Glomerular visceral epithelial cell (primary cell): ENCODE measurements around the gene BPGM.
A peak's percentile ranks its signal among the peaks of the same experiment; 100 is the strongest.
"Not testable (repeated sequence)": the region's sequence is repeated elsewhere in the genome, so short reads cannot be mapped to it uniquely, and the experiment has no call there.

ENCODE experiments used
- DNase-seq: peaks from one replicate; pipeline ENCODE4 v3.0.0-alpha.2; 2016; ENCODE audit errors: extremely low spot score

BPGM gene

DNA sequence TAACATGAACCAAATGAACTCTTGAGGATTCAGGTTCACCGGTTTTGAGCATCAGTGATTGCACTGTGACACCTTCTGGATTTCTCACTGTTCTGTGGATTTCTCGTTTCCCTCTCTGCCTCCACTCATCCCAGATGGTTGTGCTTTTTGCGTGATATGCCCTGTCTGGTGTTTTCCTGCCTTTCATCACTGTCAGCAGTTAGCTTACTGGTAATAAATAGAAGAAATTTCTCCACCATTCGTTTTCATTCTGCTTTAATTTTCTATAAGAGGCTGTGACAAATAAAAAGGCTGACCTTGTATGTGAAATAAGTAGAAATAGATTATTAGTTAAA is 16.2 kb downstream of the BPGM start:
- DNase-seq, result no peak

DNA sequence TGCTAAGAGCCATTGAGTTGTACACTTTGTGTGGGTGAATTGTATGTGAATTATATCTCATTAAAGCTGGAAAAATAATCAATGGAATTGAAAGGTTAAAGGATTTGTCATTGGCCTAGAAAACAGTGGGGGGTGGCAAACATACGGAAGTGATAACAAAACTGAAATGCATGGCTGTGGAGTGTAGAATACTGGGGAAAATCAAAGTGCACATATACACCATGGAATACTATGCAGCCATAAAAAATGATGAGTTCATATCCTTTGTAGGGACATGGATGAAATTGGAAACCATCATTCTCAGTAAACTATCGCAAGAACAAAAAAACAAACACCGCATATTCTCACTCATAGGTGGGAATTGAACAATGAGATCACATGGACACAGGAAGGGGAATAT is 18.4 kb downstream of the BPGM start:
- not testable (repeated sequence) for DNase-seq

DNA sequence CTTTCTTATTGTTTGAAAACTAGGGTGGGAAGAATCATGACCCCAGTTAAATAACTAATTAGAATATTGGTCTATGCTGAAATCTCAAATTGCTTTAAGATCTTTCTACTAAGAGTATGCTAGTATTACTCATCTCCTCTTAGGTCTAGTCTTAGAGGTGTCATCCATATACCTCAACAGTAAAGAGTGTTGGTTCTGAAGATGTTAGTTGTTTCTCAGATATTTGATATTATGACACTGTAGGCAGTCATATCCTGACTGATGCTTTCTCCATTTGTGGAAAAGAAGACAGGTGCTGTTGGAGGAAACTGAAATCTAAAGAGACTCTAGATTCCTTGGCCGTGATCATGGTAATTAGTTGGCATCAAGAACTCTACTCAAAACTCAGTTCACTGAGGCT is 21.2 kb downstream of the BPGM start:
- DNase-seq, result no peak

DNA sequence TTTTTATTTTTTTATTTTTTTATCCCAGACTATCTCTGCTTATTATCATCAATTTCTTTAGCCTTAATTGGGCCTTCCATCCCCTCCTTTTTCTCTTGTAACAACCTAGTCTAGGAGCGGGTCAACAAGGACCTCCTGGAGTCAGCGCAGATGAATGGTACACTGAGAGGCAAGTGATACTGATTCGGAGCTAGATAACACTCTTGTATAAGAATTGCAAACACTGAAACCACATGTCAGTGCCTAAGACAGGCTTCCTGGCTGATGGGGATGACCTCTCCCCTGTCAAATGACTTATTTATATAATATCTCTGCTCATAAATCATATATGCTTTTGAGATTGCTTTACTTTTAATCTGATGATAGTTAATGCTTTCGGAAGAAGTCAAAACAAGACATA is 22.7 kb downstream of the BPGM start:
- no peak for DNase-seq

DNA sequence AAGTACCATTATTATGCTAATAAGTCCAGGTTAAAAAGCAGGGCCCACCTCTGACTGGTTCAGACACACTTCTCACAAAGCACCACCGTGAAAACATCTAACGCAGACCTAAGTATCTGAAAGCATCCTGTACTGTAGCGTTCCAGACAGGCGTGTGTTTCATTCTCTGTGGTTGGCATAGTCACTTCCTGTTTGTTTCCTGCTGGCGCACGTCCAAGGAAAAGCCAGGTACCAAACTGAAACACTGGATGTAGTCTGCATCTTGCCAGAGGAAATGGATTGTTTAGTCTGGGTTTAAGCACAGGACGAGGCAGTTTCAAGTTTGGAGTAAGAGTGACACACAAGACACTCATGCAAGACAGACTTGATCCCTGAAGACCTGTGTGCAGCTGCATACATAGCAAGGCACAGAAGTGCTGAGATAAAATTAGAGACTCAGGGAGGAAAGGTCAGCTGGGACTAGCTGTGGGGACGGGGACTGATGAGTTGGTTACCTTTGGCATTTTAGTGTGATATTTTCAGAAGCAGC is 23.3 kb downstream of the BPGM start:
- peak; percentile 89 for DNase-seq

DNA sequence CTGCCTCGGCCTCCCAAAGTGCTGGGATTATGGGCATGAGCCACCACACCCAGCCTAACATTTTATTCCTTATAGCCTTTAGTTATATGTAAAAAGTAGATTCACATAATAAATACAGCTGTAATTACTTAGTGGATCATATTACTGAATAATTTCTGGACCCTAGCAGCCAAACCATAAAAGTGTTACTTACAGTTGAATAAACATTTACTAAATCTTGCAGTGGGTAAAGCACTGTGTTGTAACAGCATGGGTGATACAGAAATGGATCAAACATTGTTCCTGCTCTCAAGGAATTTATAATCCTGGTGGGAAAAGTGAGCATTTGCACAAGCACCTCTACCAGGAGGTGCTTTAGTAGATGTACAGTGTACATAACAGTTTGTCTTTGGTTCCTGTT is 25.0 kb downstream of the BPGM start:
- no peak for DNase-seq

DNA sequence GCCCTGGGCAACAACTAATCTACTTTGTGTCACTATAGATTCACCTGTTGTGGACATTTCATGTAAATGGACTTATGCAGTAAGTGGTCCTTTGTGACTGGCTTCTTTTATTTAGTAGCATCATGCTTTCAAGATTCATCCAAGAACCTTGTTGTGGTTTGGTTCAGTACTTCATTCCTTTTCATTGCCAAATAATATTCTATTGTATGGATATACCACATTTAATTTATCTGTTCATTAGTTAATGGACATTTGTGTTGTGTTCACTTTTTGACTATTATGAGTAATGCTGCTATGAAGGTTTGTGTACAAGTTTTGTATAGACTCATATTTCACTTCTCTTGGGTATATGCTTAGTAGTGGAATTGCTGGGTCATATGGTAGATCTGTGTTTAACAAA is 27.8 kb downstream of the BPGM start:
- DNase-seq, result no peak

DNA sequence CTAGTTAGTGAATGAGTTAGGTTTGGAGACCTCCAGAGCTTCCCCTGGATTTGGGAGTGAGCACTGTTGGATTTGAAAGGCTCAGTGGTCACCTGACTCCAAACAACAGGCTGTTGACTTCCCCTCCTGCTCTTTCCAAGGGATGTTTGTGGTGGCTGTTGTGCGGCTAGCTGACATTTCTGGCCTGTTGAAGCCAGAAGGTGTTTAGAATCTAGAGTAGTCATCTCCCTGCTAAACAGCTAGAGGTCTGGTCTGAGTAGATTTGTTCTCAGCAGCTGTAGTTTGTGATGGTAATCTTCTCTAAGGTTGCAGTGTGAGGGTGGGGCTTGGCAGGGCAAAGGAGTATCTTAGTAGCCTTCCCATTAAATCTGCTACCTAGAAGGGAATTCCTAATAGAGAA is 30.1 kb downstream of the BPGM start:
- DNase-seq, result no peak

DNA sequence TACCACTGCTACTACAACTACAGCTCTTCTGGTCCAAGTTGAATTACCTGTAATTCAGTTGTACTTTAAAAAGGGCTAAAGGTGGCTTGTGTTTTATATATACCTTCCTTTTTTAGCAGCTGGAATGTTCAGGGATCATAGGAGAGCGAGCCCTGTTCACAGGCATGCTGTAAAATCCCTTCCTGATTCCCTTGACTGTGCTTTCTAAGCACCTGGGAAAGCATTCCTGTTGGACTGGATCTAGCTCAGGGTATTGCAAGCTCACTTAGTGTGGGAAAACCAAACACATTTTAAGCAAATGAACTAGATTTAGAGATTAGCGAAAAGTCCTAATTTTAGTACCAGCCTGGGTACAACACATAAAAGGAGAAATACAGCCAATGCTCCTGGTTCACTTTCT is 31.5 kb downstream of the BPGM start:
- no peak for DNase-seq

DNA sequence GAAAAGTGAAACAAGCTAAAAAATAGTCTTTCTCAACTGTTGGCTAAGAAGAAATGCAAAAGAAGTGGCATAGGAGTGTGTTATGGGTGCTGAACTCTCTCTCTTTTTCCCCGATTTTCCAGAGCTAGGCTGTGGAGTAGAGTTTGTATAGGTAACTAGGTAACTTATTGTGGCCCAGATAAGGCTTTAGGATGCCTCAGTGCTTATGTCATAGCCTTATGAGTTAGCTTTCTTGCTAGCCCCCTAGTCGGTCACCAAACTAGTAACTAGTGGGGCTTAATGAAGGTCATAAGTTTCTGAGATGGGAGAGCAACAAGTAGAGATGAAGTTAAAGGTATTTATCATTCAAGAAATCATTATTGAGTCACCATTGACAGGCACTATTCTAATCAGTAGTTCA is 32.4 kb downstream of the BPGM start:
- DNase-seq, result no peak

DNA sequence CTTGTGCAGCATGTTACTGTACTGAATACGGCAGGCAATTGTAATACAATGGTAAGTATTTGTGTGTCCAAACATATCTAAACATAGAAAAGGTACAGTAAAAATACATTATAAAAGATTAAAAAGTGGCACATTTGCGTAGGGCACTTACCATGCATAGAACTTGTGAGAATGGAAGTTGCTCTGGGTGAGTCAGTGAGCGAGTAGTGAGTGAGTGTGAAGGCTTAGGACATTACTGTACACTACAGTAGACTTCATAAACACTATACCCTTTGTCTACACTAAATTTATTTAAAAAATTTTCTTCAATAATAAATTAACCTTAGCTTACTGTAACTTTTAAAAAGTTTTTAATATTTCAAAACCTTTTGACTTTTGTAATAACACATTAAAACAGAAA is 37.5 kb downstream of the BPGM start:
- no peak for DNase-seq

DNA sequence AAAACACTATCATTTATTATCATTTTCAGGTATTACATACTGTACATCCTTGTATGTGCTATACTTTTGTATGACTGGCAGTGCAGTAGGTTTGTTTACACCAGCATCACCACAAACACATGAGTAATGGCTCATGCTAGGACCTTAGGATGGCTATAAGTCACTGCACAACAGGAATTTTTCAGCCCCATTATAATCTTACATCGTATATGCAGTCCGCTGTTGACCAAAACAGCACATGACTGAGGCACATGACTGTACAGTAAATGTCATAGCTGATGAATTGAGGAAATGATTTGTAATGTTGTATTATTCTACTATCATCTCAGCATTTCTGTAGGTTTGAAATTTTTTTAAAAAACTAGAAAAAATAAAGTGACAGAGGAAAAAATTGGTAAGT is 38.6 kb downstream of the BPGM start:
- peak; percentile 56 for DNase-seq

DNA sequence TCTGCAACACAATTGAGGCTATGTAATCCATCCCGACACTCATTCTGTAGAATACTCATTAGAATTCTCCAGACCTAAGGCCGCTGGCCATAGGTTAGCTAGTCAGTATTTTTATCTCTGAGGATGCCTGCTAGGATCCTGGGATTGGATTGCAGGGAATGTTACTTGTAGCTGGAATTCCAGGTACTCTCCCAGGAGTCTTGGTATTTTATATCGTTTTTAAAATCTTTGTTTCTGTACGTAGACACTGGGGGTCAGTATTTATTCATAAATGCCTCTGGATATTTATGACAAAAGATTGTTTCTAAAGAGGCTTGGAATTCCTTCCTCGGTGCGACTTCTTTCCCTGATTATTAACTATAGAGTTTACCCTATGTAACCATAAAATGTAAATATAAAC is 40.1 kb downstream of the BPGM start:
- peak; percentile 28 for DNase-seq

DNA sequence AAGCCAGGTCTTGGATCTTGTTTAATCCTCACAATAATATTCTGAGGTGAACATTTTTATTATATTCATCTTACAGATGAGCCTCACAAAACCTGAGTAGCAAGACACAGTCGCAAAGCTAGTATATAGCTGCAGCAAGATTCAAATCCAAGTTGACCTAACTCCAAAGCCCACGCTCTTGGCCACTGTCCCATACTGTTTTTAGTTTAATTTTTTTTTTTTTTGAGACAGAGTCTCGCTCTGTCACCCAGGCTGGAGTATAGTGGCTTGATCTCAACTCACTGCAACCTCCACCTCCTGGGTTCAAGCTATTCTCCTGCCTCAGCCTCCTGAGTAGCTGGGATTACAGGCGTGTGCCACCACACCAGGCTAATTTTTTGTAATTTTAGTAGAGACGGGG is 42.9 kb downstream of the BPGM start:
- not testable (repeated sequence) for DNase-seq

DNA sequence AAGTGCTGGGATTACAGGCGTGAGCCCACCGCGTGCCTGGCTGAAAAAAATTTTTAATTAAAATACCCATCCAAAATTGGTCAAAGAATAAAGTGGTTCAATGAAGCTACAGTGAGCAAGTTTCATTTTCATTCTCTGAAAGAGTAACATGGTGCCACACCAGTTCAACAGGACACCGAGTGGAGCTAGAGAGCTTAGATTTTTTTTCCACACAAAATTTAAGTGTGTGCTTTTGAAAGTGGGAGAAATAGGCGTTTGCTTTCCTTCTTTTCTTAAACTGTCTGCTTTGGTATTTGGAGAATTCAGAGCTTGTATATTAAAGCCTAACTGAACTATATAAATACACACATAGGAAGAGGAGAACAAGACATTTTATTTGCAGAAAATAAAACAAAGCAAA is 43.4 kb downstream of the BPGM start:
- peak; percentile 48 for DNase-seq

DNA sequence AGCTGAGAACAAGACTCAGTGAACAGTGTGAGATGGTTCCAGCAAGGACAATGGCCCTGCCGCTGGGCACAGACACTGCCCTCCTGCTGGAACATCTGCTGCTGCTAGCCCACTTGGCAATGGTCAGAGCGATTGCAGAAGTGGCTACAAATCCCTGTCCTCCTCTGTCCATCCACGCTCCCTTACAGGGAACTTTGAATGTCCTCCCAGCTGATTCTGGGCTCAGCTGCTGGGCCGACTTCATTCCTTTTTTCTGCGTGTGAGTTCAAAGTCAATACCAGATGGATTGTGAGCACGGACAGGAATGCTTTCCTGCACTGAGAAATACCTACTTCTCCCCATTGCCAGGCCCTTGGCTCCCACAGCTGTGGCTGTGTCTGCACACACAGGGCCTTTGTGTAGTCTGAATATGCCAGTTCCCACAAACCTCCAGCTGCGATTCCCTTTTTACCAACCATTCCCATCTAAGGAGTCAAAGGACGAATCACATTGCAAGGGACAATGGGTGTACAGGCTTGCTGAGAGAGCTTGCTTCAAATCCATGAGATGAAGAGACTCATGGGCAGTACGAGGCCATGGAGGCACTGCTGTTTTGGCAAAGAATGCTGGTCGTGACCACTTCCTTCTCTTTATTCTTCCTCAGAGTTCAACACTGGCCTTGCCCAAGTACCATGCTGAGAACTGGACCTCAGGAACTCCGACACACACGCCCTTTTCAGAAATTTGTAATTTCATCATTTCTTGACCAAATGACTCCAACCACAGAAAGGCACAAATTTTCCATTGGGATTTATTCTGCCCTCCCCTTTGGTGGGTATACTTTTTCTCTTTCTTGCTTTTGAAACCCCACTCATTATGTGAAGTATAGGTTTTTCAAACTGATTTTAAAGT is 44.2 kb downstream of the BPGM start:
- no peak for DNase-seq

DNA sequence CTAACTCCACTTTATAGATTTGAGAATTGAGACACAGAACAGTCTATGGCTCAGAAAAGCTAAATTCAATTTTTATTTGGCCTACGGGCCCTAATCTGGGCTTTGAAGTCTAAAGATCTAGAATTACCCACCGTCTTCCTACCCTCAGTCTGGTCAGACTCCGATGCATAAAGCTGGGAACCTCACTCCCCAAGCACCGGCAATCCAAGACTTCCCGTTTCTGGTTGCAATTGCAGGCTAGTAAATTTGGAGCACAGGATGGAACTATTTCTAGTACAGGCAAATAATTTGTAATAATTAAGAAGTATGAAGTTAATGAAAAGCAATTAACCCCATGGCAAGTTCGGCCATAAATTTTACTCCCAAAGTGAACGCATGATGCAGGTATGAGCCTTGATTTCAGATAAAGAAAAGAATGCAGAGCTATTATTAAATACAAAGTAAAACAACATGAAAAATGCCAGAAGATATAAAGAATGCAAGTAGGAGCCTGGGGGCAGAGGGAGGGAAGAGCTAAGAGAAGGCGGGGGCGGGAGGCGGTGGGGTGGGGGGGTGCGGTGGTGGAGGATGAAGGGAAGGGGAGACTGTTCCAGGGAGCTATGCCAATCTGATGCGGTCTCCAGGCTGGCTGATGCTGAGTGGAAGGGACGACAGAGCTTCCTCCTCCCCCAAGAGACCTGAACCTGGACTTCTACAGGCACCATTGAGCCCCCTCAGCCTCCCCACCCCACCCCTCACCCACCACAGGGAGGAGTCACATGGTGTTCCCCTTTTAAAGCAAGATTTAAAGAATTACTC is 45.1 kb downstream of the BPGM start:
- no peak for DNase-seq

DNA sequence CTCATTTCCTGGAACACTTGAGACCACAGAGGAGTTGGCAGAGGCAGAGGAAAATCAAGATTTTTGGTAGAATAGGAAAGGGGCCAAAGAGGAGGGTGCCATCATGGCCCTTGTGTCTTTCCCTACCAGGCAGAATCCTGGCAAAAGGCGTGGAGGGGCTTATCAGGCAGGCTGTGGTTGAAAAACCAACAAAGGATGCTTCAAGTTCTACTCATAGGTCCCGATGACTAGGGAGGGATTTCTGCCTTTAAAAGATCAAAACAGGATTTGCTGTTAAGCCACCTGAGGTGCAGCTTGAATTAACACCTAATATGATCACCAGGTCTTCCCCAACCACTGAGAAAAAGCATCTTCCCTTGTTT is 45.7 kb downstream of the BPGM start:
- no peak for DNase-seq

DNA sequence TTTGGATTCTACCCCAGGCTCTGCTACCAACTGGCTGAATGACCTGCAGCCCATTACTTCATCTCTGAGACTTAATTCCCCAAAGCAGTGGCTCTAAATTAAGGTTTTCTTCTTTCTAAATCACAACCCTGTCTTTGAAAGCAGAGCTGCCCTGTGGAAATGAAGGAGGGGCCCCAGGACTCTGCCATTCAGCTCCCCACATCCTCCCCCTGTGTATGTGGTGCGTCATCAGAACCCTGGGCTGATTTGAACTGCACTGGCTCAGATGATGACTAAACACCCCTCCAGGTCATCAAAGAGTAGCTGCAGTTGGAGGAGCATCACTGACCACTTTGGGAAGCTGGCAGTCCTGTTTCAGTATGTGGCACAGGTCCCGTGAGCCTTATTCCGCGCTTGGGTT is 46.6 kb downstream of the BPGM start:
- peak; percentile 79 for DNase-seq

DNA sequence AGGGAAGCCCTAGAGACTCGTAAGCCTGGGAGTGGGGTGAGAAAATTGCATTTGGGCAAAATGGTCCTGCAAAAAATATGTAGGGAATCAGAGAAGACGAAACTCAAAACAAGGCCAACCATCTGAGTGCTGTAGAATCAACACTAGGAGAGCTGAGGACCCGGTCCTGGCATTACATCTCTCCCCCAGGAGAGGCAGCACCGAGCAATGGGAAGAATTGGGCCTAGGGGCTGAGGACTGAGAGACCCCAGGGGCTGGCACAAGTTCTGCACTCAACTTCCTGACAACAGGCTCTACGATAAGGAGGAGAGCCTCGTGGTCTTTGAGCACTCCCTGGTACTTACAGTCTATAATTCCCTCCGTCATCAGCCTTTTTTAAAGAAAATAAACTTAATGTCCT is 47.6 kb downstream of the BPGM start:
- DNase-seq, result no peak

DNA sequence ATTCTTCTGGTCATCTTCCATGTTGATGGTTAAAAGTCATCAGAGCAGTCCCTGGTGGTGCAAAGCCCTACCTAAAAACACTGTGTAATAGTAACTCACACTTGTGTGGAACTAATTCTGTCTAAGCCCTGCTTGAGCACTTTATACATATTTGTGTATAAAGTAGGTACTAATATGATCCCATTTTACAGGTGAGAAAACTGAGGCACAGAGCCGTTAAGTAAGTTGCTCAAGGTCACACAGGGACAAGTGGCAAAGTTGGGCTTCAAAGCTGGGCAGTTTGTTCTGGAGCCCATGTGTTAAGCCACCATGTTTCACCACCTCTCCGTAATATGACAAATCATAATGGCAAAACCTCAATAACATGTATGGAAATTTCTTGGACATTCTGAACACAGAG is 48.1 kb downstream of the BPGM start:
- DNase-seq, result no peak

DNA sequence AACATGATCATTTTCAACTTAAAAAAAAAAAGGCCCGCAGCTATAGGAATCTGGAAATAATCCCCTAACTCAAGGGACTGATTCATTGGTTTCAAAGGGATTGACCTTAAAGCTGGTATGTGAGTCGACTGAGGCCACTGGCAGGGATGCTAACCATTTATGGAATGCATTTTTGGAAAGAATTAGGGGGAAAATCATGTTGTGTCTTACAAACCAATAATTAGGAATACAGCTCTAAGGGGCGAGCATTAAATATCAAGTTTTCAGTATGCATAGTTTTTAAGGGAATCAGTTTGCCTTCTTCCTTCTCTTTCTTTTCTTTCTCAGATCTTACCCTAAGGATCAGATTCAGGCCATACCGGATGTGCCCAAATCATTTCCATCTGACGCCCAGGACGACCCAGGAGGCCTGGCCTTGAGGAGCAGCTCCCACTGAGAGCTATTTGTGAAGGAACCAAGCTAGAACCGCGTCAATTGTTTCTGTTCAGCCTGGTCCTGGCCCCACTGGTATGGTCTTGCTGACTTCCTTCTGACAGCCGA is 48.7 kb downstream of the BPGM start:
- DNase-seq, result no peak

DNA sequence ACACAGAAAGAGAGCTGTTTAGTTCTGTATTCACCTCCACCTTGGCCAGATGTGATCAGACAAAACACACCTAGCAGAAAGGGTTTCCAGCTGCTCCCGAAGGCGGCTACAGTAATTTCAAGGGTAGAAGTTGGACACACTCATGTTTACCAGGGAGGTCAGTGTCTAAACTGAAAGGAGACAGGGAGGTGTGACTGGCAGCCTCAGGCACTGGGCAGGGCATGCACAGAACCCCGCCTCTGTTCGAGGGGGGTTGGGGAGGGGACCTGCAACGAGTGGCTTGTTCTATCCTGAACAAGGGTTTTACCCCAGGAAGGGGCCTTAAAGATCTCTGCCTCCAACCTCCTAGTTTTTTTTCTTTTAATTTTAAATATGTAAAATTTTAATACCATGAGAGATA is 49.6 kb downstream of the BPGM start:
- DNase-seq, result no peak
